22Rv1 (cell line): ENCODE measurements around the gene CPNE4.

Experiments used
- CTCF ChIP-seq: fragments of 450-650 bp; IDR thresholded peaks from 2 replicates; pipeline ENCODE4 v1.5.1; 2017; ENCODE audit warnings: mild to moderate bottlenecking
- ZFX ChIP-seq: fragments of 450-650 bp; IDR thresholded peaks from 2 replicates; pipeline ENCODE4 v1.6.1; 2017; ENCODE audit warnings: antibody characterized with exemption, borderline replicate concordance

GRCh38 chr3:131778526-131778925 lies 256.3 kb downstream of the CPNE4 start:
- TF ChIP-seq CTCF (no peak), ZFX (no peak)
